Stromal cell of bone marrow (primary cell): ENCODE data around the gene CACNA1C.
"Not testable (repeated sequence)": the region's sequence is repeated elsewhere in the genome, so short reads cannot be mapped to it uniquely, and the experiment has no call there.

Experiments used
- DNase-seq: peaks from one replicate; pipeline ENCODE4 v3.0.0-alpha.2; 2012; ENCODE audit warnings: low read depth

The CACNA1C gene

GRCh38 chr12:2673966-2674810, 621.4 kb downstream of the CACNA1C start:
- DNase-seq, result no peak

GRCh38 chr12:2675776-2676175, 623.0 kb downstream of the CACNA1C start:
- DNase-seq, result no peak

GRCh38 chr12:2677142-2677880, 624.5 kb downstream of the CACNA1C start:
- no peak for DNase-seq

- DNase-seq, result no peak
Observed at GRCh38 chr12:2678426-2678825, 625.6 kb downstream of the CACNA1C start.

- DNase-seq, result no peak
Observed at GRCh38 chr12:2679068-2679815, 626.5 kb downstream of the CACNA1C start.

- no peak for DNase-seq
Observed at GRCh38 chr12:2679816-2680675, 627.3 kb downstream of the CACNA1C start.

- no peak for DNase-seq
Observed at GRCh38 chr12:2680676-2681039, 627.9 kb downstream of the CACNA1C start.

- no peak for DNase-seq
Observed at GRCh38 chr12:2681450-2682205, 628.8 kb downstream of the CACNA1C start.

- DNase-seq, result peak; percentile 15
Observed at GRCh38 chr12:2682296-2683251, 629.8 kb downstream of the CACNA1C start.

- DNase-seq, result no peak
Observed at GRCh38 chr12:2683283-2684025, 630.7 kb downstream of the CACNA1C start.

GRCh38 chr12:2684026-2684325, 631.2 kb downstream of the CACNA1C start:
- DNase-seq, result not testable (repeated sequence)

- not testable (repeated sequence) for DNase-seq
Observed at GRCh38 chr12:2685620-2686279, 633.0 kb downstream of the CACNA1C start.

- no peak for DNase-seq
Observed at GRCh38 chr12:2686280-2686646, 633.5 kb downstream of the CACNA1C start.

GRCh38 chr12:2687058-2687457, 634.3 kb downstream of the CACNA1C start:
- no peak for DNase-seq

GRCh38 chr12:2687726-2688125, 634.9 kb downstream of the CACNA1C start:
- no peak for DNase-seq

- DNase-seq, result no peak
Observed at GRCh38 chr12:2688381-2688931, 635.7 kb downstream of the CACNA1C start.

GRCh38 chr12:2689393-2689792, 636.6 kb downstream of the CACNA1C start:
- DNase-seq, result no peak

GRCh38 chr12:2689879-2690278, 637.1 kb downstream of the CACNA1C start:
- no peak for DNase-seq
